SK-N-SH (cell line): ENCODE data around the gene ALDH1L1. TPM values are rescaled to one million over a fixed set of nuclear protein-coding genes. Genes with fewer than 3 reads are reported as not detected.

Experiments used
- CTCF ChIA-PET: fragments of 300-600, 350-600 bp; formaldehyde crosslinking; extraction: SDS; loops from one replicate; lab custom pipeline; 2021; lab: Yijun Ruan, JAX
- POLR2A ChIA-PET: fragments of 350-600 bp; sonication (Branson Sonifier 250); formaldehyde crosslinking; extraction: SDS; loops from one replicate; lab custom pipeline; 2020; ENCODE audit warnings: antibody characterized with exemption, inconsistent platforms; lab: Yijun Ruan, JAX
- DNase-seq: peaks from one replicate; pipeline ENCODE4 v3.0.0; 2012
- H2AFZ ChIP-seq: fragments of 200-600 bp; sonication (generic); 2 replicates; pipeline ENCODE4 v1.8.1; 2016; ENCODE audit warnings: antibody characterized with exemption, mild to moderate bottlenecking, low read depth
- H3F3A ChIP-seq: fragments of 200-600 bp; sonication (generic); replicated peaks from 2 replicates; pipeline ENCODE3; 2016; ENCODE audit warnings: antibody characterized with exemption, mild to moderate bottlenecking; ENCODE audit not compliant: insufficient read depth
- H3K27ac ChIP-seq, 2 experiments: fragments of 200-500 bp in 1 of 2; fragments of 200-600 bp in 1 of 2; sonication (Bioruptor generic) in 1 of 2; sonication (generic), shearing (Covaris generic) in 1 of 2; 2 replicates each; pipeline versions ENCODE4 v1.5.1 to v1.6.1; 2014 to 2016; ENCODE audit warnings: low read depth in 2 of 2, inconsistent platforms in 1 of 2, low read length in 1 of 2, mild to moderate bottlenecking in 1 of 2, mixed read lengths in 1 of 2
- H3K27me3 ChIP-seq: fragments of 200-600 bp; sonication (generic), shearing (Covaris generic); 2 replicates; pipeline ENCODE4 v1.6.1; 2016; ENCODE audit warnings: mixed run types; ENCODE audit not compliant: insufficient read depth
- H3K36me3 ChIP-seq, 2 experiments: fragments of 200-500 bp in 1 of 2; fragments of 200-600 bp in 1 of 2; sonication (Bioruptor generic) in 1 of 2; sonication (generic) in 1 of 2; replicated peaks in 1 of 2; 2 replicates each; pipeline versions ENCODE3 to v1.5.1; 2014 to 2016; ENCODE audit warnings: low read length in 1 of 2, mild to moderate bottlenecking in 1 of 2; ENCODE audit not compliant: insufficient read depth in 2 of 2, control insufficient read depth in 1 of 2
- H3K4me1 ChIP-seq, 2 experiments: fragments of 200-500 bp in 1 of 2; fragments of 200-600 bp in 1 of 2; sonication (Bioruptor generic) in 1 of 2; sonication (generic), shearing (Covaris generic) in 1 of 2; 2 replicates each; pipeline versions ENCODE4 v1.5.1 to v1.6.1; 2014 to 2016; ENCODE audit warnings: low read depth in 1 of 2, low read length in 1 of 2, mixed run types in 1 of 2; ENCODE audit not compliant: insufficient read depth in 2 of 2, control insufficient read depth in 1 of 2
- H3K4me2 ChIP-seq: fragments of 200-600 bp; sonication (generic), shearing (Covaris generic); 2 replicates; pipeline ENCODE4 v1.6.1; 2017; ENCODE audit warnings: mixed run types
- H3K4me3 ChIP-seq, 2 experiments: fragments of 200-500 bp in 1 of 2; fragments of 200-600 bp in 1 of 2; sonication (Bioruptor generic) in 1 of 2; sonication (generic), shearing (Covaris generic) in 1 of 2; 2 replicates each; pipeline versions ENCODE4 v1.5.1 to v1.8.1; 2014 to 2016; ENCODE audit warnings: low read depth in 2 of 2, inconsistent platforms in 1 of 2, low read length in 1 of 2, mild to moderate bottlenecking in 1 of 2, mixed read lengths in 1 of 2, moderate library complexity in 1 of 2
- H3K79me2 ChIP-seq: fragments of 200-600 bp; sonication (generic); 2 replicates; pipeline ENCODE4 v1.8.1; 2017; ENCODE audit warnings: mild to moderate bottlenecking; ENCODE audit not compliant: insufficient read depth
- H3K9ac ChIP-seq: fragments of 200-600 bp; sonication (generic); 2 replicates; pipeline ENCODE4 v1.6.1; 2017; ENCODE audit warnings: mixed run types
- H3K9me2 ChIP-seq: fragments of 200-600 bp; sonication (generic); 2 replicates; pipeline ENCODE4 v1.6.1; 2017; ENCODE audit warnings: mixed run types
- H3K9me3 ChIP-seq: fragments of 200-600 bp; sonication (generic); 2 replicates; pipeline ENCODE4 v1.6.1; 2017; ENCODE audit warnings: mixed run types, mild to moderate bottlenecking, moderate library complexity
- H4K20me1 ChIP-seq: fragments of 200-600 bp; sonication (generic); 2 replicates; pipeline ENCODE4 v1.6.1; 2017; ENCODE audit warnings: mild to moderate bottlenecking, mixed run types; ENCODE audit not compliant: insufficient read depth
- ELF1 ChIP-seq: IDR thresholded peaks from 2 replicates; pipeline ENCODE4 v1.4.0; 2012
- EZH2phosphoT487 ChIP-seq: fragments of 200-600 bp; sonication (generic); IDR thresholded peaks from 2 replicates; pipeline ENCODE4 v1.6.1; 2017; ENCODE audit warnings: low read depth, mixed run types, mild to moderate bottlenecking, antibody characterized with exemption, moderate library complexity, borderline replicate concordance
- FOXM1 ChIP-seq: IDR thresholded peaks from 2 replicates; pipeline ENCODE4 v1.4.0; 2012; ENCODE audit warnings: low read depth, mild to moderate bottlenecking
- IRF3 ChIP-seq: fragments of 150-350 bp; IDR thresholded peaks from 2 replicates; pipeline ENCODE4 v1.6.1; 2016; ENCODE audit warnings: mild to moderate bottlenecking, low read depth, low read length
- MAX ChIP-seq: IDR thresholded peaks from 2 replicates; pipeline ENCODE4 v1.4.0; 2012; ENCODE audit warnings: low read depth
- NRF1 ChIP-seq: IDR thresholded peaks from 2 replicates; pipeline ENCODE4 v1.6.1; 2012; ENCODE audit warnings: low read depth, mild to moderate bottlenecking, low read length
- POLR2AphosphoS5 ChIP-seq: IDR thresholded peaks from 2 replicates; pipeline ENCODE4 v1.6.1; 2012; ENCODE audit warnings: low read depth, low read length
- RFX5 ChIP-seq: IDR thresholded peaks from 2 replicates; pipeline ENCODE4 v1.6.1; 2012; ENCODE audit warnings: mild to moderate bottlenecking, improper control_type of control experiment, low read length
- SIN3A ChIP-seq: IDR thresholded peaks from 2 replicates; pipeline ENCODE4 v1.6.1; 2012; ENCODE audit warnings: low read depth, mild to moderate bottlenecking, low read length, moderate library complexity, borderline replicate concordance
- TAF1 ChIP-seq: IDR thresholded peaks from 2 replicates; pipeline ENCODE4 v1.6.1; 2012; ENCODE audit warnings: low read depth, mild to moderate bottlenecking, low read length, moderate library complexity, borderline replicate concordance
- TEAD4 ChIP-seq: IDR thresholded peaks from 2 replicates; pipeline ENCODE4 v1.4.0; 2012; ENCODE audit warnings: mild to moderate bottlenecking, borderline replicate concordance; ENCODE audit not compliant: insufficient read depth
- ZBTB33 ChIP-seq: IDR thresholded peaks from 2 replicates; pipeline ENCODE4 v1.4.0; 2012; ENCODE audit warnings: low read depth, borderline replicate concordance
- WGBS: methylation state at CpG from one replicate; pipeline ENCODE4 v1.1.6; 2017; ENCODE audit warnings: low lambda C conversion rate; 5-methylcytosine and 5-hydroxymethylcytosine counted together
- polyA plus RNA-seq, 3 experiments: library from polyadenylated mRNA; depleted of rRNA; stranded (reverse); fragments of >200 nt; gene quantifications; 2 replicates each; pipeline ENCODE4 v1.2.3, GENCODE V29; 2012

Gene ALDH1L1
- polyA plus RNA-seq, 1 of the 3 experiments (the other 2 are of a cell fraction), result not detected

- H3K4me2 ChIP-seq, result no peak overlapping the region
- no peak overlapping the region for H3K27ac ChIP-seq
- WGBS, result 19% methylated on average over 1 of the region's 1 CpG
- TF ChIP-seq FOXM1, result no peak
- TF ChIP-seq, all 33 proteins: peak for 0
- no peak overlapping the region for H2AFZ ChIP-seq
- no peak for DNase-seq
- no peak overlapping the region for H3K4me3 ChIP-seq
- H3K9me3 ChIP-seq, result peaks cover 18% of the 10 kb centered on the region; the same call in 1 of the 2 replicates
- no peaks in the 10 kb centered on the region for H4K20me1 ChIP-seq
- ChIA-PET POLR2A (no interaction called here), CTCF (interaction anchor here (8.6 kb wide), 1 partner anchor 62 kb away, joined by 122 read pairs; no protein-coding TSS in a partner anchor)
- no peaks in the 10 kb centered on the region for H3K9me2 ChIP-seq
- H3F3A ChIP-seq, result peaks cover 2% of the 10 kb centered on the region
- H3K27me3 ChIP-seq, result no peaks in the 10 kb centered on the region
- H3K4me1 ChIP-seq, result no peaks in the 10 kb centered on the region
- no peaks in the 10 kb centered on the region for H3K36me3 ChIP-seq
- H3K9ac ChIP-seq, result no peak overlapping the region
- H3K79me2 ChIP-seq, result no peaks in the 10 kb centered on the region
These were observed 14.4 kb upstream of the ALDH1L1 start for GRCh38 chr3:126194713-126195305.

- POLR2A ChIA-PET, result no interaction called here
These were observed 10.9 kb upstream of the ALDH1L1 start for GRCh38 chr3:126191246-126191645.

GRCh38 chr3:126187920-126188319 lies 7.5 kb upstream of the ALDH1L1 start:
- Histone ChIP-seq H3K9me3 (no peaks in the 10 kb centered on the region), H2AFZ (no peak overlapping the region), H3K79me2 (no peaks in the 10 kb centered on the region), H4K20me1 (no peaks in the 10 kb centered on the region), H3F3A (no peaks in the 10 kb centered on the region), H3K9ac (no peak overlapping the region), H3K4me3 (no peak overlapping the region), H3K9me2 (no peaks in the 10 kb centered on the region), H3K27me3 (peaks cover 22% of the 10 kb centered on the region), H3K4me2 (no peak overlapping the region), H3K36me3 (no peaks in the 10 kb centered on the region), H3K4me1 (no peaks in the 10 kb centered on the region), H3K27ac (no peak overlapping the region)
- ChIA-PET CTCF (interaction anchor here (3.6 to 7.1 kb wide), 2 partner anchors 11 to 54 kb away, joined by 13 to 51 read pairs; no protein-coding TSS in a partner anchor), POLR2A (no interaction called here)
- 47% methylated on average over 3 of the region's 4 CpGs for WGBS
- no peak for TF ChIP-seq ZBTB33
- TF ChIP-seq NRF1, result no peak
- DNase-seq, result no peak

More at GRCh38 chr3:126191246-126191645, 10.9 kb upstream of the ALDH1L1 start:
- H3K9me2 ChIP-seq, result no peaks in the 10 kb centered on the region
- no peaks in the 10 kb centered on the region for H3K27me3 ChIP-seq
- CTCF ChIA-PET, result interaction anchor here (3.6 kb wide), 1 partner anchor 57 kb away, joined by 13 read pairs; no protein-coding TSS in a partner anchor
- no peaks in the 10 kb centered on the region for H4K20me1 ChIP-seq
- DNase-seq, result no peak
- no peaks in the 10 kb centered on the region for H3K79me2 ChIP-seq
- WGBS, result 32% methylated on average over 3 of the region's 4 CpGs
- no peak overlapping the region for H2AFZ ChIP-seq
- no peak overlapping the region for H3K4me2 ChIP-seq
- no peak overlapping the region for H3K27ac ChIP-seq
- peaks cover 2% of the 10 kb centered on the region for H3F3A ChIP-seq
- H3K36me3 ChIP-seq, result no peaks in the 10 kb centered on the region
- H3K9ac ChIP-seq, result no peak overlapping the region
- no peaks in the 10 kb centered on the region for H3K4me1 ChIP-seq
- no peak for TF ChIP-seq RFX5
- TF ChIP-seq IRF3, result no peak
- no peak for TF ChIP-seq TEAD4
- no peak for TF ChIP-seq SIN3A
- no peak for TF ChIP-seq ELF1
- TF ChIP-seq POLR2AphosphoS5, result no peak
- no peak for TF ChIP-seq EZH2phosphoT487
- no peak for TF ChIP-seq MAX
- no peak for TF ChIP-seq NRF1
- no peak for TF ChIP-seq TAF1
- TF ChIP-seq, all 33 proteins: peak for 0
- Histone ChIP-seq H3K9me3 (peaks cover 18% of the 10 kb centered on the region; the same call in 1 of the 2 replicates), H3K4me3 (no peak overlapping the region)
